WTC11 (cell line): ENCODE results near the gene IL4I1. TPM values are rescaled to one million over a fixed set of nuclear protein-coding genes. Genes with fewer than 3 reads are reported as not detected.

ENCODE experiments used
- ATAC-seq: fragments of 200-7000 bp; cut with Tn5 transposase; 2 replicates; pipeline ENCODE4 v1.10.0; 2021; ENCODE audit warnings: mild to moderate bottlenecking, moderate library complexity
- CTCF ChIA-PET: fragments of 300-600 bp; sonication (Branson Sonifier 250); formaldehyde crosslinking; loops from one replicate; lab custom pipeline; 2021; ENCODE audit warnings: antibody characterized with exemption; lab: Charles Lee
- POLR2A ChIA-PET: fragments of 350-600 bp; sonication (Branson Sonifier 250); formaldehyde crosslinking; loops from one replicate; lab custom pipeline; 2021; ENCODE audit warnings: antibody characterized with exemption; lab: Charles Lee
- DNase-seq: peaks from one replicate; pipeline ENCODE4 v3.0.0; 2021; ENCODE audit warnings: low spot score
- H3K27ac Mint-ChIP-seq: 2 replicates; pipeline ENCODE4 v1.8.0; 2021; ENCODE audit warnings: mixed read lengths
- H3K27me3 Mint-ChIP-seq: 2 replicates; pipeline ENCODE4 v1.8.0; 2021; ENCODE audit warnings: low read depth, mild to moderate bottlenecking, moderate library complexity, mixed read lengths
- H3K36me3 Mint-ChIP-seq: 2 replicates; pipeline ENCODE4 v1.8.0; 2021; ENCODE audit warnings: mixed read lengths
- H3K4me1 Mint-ChIP-seq: 2 replicates; pipeline ENCODE4 v1.8.0; 2022; ENCODE audit warnings: mixed read lengths
- H3K4me3 Mint-ChIP-seq: 2 replicates; pipeline ENCODE4 v1.8.0; 2021; ENCODE audit warnings: mild to moderate bottlenecking, moderate library complexity, mixed read lengths
- H3K9me3 Mint-ChIP-seq: 2 replicates; pipeline ENCODE4 v1.8.0; 2021; ENCODE audit warnings: mixed read lengths
- CBFB ChIP-seq: sonication (generic); formaldehyde crosslinking; IDR thresholded peaks from 2 replicates; pipeline ENCODE4 v1.8.1; 2022; ENCODE audit warnings: mild to moderate bottlenecking, low read depth, missing genetic modification reagents
- ESRRA ChIP-seq: sonication (generic); formaldehyde crosslinking; IDR thresholded peaks from 2 replicates; pipeline ENCODE4 v1.8.1; 2022; ENCODE audit warnings: mild to moderate bottlenecking, missing genetic modification reagents, borderline replicate concordance
- IRF2 ChIP-seq: sonication (generic); formaldehyde crosslinking; IDR thresholded peaks from 2 replicates; pipeline ENCODE4 v1.8.0; 2022; ENCODE audit warnings: low read depth, missing genetic modification reagents, borderline replicate concordance
- JAZF1 ChIP-seq: fragments of 250-450 bp; sonication (Bioruptor Pico); IDR thresholded peaks from 2 replicates; pipeline ENCODE4 v1.9.0; 2021; ENCODE audit warnings: moderate library complexity, mild to moderate bottlenecking, inconsistent platforms
- NFATC4 ChIP-seq: fragments of 250-450 bp; sonication (Bioruptor Pico); IDR thresholded peaks from 2 replicates; pipeline ENCODE4 v1.9.0; 2021; ENCODE audit warnings: mild to moderate bottlenecking
- NFE2L1 ChIP-seq: sonication (generic); formaldehyde crosslinking; IDR thresholded peaks from 2 replicates; pipeline ENCODE4 v1.8.1; 2023; ENCODE audit warnings: missing genetic modification reagents
- NR1H2 ChIP-seq: sonication (generic); formaldehyde crosslinking; IDR thresholded peaks from 2 replicates; pipeline ENCODE4 v1.9.0; 2021; ENCODE audit warnings: mild to moderate bottlenecking, moderate library complexity, missing genetic modification reagents
- RORB ChIP-seq: fragments of 250-450 bp; sonication (Bioruptor Pico); IDR thresholded peaks from 2 replicates; pipeline ENCODE4 v1.9.0; 2021; ENCODE audit warnings: mild to moderate bottlenecking
- TEAD1 ChIP-seq: sonication (generic); formaldehyde crosslinking; IDR thresholded peaks from 2 replicates; pipeline ENCODE4 v1.8.0; 2022; ENCODE audit warnings: mild to moderate bottlenecking, missing genetic modification reagents
- ZNF232 ChIP-seq: sonication (generic); formaldehyde crosslinking; IDR thresholded peaks from 2 replicates; pipeline ENCODE4 v1.8.0; 2022; ENCODE audit warnings: mild to moderate bottlenecking, missing genetic modification reagents
- ZNF396 ChIP-seq: fragments of 250-450 bp; sonication (Bioruptor Pico); IDR thresholded peaks from 2 replicates; pipeline ENCODE4 v1.8.0; 2021; ENCODE audit warnings: mild to moderate bottlenecking, moderate library complexity, borderline replicate concordance
- total RNA-seq: library from RNA; stranded (reverse); gene quantifications from 3 replicates; pipeline ENCODE4 v1.2.3, GENCODE V29; 2021
- TF ChIP-seq, protein P1 (sequence below): sonication (generic); formaldehyde crosslinking; IDR thresholded peaks from 2 replicates; pipeline ENCODE4 v1.8.1; 2022; ENCODE audit warnings: low read depth, missing genetic modification reagents, borderline replicate concordance
- TF ChIP-seq, protein P2 (sequence below): sonication (generic); formaldehyde crosslinking; IDR thresholded peaks from 2 replicates; pipeline ENCODE4 v1.8.1; 2022; ENCODE audit warnings: mild to moderate bottlenecking, moderate library complexity, missing genetic modification reagents
- TF ChIP-seq, protein P3 (sequence below): sonication (generic); formaldehyde crosslinking; IDR thresholded peaks from 2 replicates; pipeline ENCODE4 v1.8.0; 2022; ENCODE audit warnings: mild to moderate bottlenecking, missing genetic modification reagents
- TF ChIP-seq, protein P4 (sequence below): sonication (generic); formaldehyde crosslinking; IDR thresholded peaks from 2 replicates; pipeline ENCODE4 v1.8.1; 2022; ENCODE audit warnings: missing genetic modification reagents, borderline replicate concordance
- TF ChIP-seq, protein P5 (sequence below): fragments of 250-450 bp; sonication (Bioruptor Pico); IDR thresholded peaks from 2 replicates; pipeline ENCODE4 v1.9.0; 2021; ENCODE audit warnings: mild to moderate bottlenecking
- TF ChIP-seq, protein P6 (sequence below): sonication (generic); formaldehyde crosslinking; IDR thresholded peaks from 2 replicates; pipeline ENCODE4 v1.8.0; 2022; ENCODE audit warnings: mild to moderate bottlenecking, missing genetic modification reagents
- TF ChIP-seq, protein P7 (sequence below): fragments of 250-450 bp; sonication (Bioruptor Pico); IDR thresholded peaks from 2 replicates; pipeline ENCODE4 v1.8.0; 2021; ENCODE audit warnings: mild to moderate bottlenecking
- TF ChIP-seq, protein P8 (sequence below): fragments of 250-450 bp; sonication (Bioruptor Pico); conservative IDR thresholded peaks from 2 replicates; pipeline ENCODE4 v1.9.0; 2021; ENCODE audit warnings: mild to moderate bottlenecking

The IL4I1 gene
- total RNA-seq, 1 experiment from 2014 or later = 0.83 TPM

DNA sequence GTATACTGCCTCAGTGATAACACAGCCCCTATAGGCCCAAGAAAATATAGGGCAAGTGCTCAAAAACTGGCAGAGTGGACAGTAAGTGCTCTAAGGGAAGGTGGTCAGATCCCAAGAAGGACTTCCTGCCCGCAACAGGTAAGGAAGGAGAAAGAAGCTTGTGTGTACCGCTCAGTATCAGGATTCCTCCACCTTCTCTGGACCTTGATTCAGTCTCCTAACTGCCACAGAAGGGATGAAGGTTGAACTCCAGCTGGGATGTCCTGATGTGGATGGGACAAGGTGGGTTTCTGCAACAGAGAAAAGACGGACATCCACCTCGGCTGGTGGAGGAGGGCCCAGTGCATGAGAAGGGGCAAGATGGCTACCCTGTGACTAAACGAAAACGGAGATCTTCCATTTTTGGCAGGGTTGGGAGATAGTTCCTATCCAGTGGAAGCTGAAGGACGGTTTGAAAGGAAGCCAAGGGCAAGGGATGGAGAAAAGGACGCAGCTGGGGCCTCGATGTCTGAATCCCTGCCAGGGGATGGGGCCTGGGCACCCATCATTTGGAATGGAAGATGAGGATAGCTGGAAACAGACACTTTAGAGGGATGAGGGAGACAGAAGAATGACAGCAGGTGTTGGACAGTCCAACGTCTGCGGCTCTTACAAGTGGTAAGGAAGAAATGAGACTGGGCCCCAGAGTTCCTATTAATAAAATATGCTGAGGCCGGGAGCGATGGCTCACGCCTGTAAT is 31.0 kb upstream of the IL4I1 start (continued):
- TF ChIP-seq, protein P1, sequence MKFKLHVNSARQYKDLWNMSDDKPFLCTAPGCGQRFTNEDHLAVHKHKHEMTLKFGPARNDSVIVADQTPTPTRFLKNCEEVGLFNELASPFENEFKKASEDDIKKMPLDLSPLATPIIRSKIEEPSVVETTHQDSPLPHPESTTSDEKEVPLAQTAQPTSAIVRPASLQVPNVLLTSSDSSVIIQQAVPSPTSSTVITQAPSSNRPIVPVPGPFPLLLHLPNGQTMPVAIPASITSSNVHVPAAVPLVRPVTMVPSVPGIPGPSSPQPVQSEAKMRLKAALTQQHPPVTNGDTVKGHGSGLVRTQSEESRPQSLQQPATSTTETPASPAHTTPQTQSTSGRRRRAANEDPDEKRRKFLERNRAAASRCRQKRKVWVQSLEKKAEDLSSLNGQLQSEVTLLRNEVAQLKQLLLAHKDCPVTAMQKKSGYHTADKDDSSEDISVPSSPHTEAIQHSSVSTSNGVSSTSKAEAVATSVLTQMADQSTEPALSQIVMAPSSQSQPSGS (CRISPR knock-in tag) = no peak
- no peak for TF ChIP-seq TEAD1 (CRISPR knock-in tag)

DNA sequence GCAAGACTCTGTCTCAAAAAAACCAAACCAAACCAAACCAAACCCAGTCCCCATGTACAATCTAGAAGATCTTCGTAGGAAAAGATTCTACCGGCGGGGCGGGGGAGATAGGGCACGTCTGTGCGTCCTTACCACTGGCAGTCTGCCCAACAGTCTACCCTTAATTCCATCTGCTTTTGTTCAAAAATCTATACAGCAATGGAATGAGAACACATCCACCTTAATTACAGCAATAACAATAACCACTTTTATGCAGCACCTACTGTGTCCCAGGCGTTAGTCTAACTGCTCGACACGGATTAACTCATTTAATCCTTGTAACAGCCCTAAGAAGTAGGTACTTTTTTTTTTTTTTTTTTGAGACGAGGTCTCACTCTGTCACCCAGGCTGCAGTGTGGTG is 29.8 kb upstream of the IL4I1 start:
- H3K36me3 Mint-ChIP-seq = peaks cover 31% of the 10 kb centered on the region
- CTCF ChIA-PET = no interaction called here
- H3K4me1 Mint-ChIP-seq = peaks cover 40% of the 10 kb centered on the region
- POLR2A ChIA-PET = no interaction called here
- DNase-seq (no peak), ATAC-seq (no peak)
- peaks cover 4% of the 10 kb centered on the region; the same call in 1 of the 2 replicates for H3K27me3 Mint-ChIP-seq
- H3K27ac Mint-ChIP-seq = no peak overlapping the region
- no peak for TF ChIP-seq ZNF396 (CRISPR knock-in tag)
- TF ChIP-seq, protein P2, sequence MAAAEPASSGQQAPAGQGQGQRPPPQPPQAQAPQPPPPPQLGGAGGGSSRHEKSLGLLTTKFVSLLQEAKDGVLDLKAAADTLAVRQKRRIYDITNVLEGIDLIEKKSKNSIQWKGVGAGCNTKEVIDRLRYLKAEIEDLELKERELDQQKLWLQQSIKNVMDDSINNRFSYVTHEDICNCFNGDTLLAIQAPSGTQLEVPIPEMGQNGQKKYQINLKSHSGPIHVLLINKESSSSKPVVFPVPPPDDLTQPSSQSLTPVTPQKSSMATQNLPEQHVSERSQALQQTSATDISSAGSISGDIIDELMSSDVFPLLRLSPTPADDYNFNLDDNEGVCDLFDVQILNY = no peak
- TF ChIP-seq, protein P3, sequence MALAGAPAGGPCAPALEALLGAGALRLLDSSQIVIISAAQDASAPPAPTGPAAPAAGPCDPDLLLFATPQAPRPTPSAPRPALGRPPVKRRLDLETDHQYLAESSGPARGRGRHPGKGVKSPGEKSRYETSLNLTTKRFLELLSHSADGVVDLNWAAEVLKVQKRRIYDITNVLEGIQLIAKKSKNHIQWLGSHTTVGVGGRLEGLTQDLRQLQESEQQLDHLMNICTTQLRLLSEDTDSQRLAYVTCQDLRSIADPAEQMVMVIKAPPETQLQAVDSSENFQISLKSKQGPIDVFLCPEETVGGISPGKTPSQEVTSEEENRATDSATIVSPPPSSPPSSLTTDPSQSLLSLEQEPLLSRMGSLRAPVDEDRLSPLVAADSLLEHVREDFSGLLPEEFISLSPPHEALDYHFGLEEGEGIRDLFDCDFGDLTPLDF (CRISPR knock-in tag) = no peak
- TF ChIP-seq IRF2 (CRISPR knock-in tag) = no peak
- TF ChIP-seq, protein P4, sequence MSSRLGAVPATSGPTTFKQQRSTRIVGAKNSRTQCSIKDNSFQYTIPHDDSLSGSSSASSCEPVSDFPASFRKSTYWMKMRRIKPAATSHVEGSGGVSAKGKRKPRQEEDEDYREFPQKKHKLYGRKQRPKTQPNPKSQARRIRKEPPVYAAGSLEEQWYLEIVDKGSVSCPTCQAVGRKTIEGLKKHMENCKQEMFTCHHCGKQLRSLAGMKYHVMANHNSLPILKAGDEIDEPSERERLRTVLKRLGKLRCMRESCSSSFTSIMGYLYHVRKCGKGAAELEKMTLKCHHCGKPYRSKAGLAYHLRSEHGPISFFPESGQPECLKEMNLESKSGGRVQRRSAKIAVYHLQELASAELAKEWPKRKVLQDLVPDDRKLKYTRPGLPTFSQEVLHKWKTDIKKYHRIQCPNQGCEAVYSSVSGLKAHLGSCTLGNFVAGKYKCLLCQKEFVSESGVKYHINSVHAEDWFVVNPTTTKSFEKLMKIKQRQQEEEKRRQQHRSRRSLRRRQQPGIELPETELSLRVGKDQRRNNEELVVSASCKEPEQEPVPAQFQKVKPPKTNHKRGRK = no peak
- no peak for TF ChIP-seq NFATC4 (CRISPR knock-in tag)
- TF ChIP-seq TEAD1 (CRISPR knock-in tag) = no peak
- TF ChIP-seq CBFB (CRISPR knock-in tag) = no peak
- TF ChIP-seq ZNF232 (CRISPR knock-in tag) = no peak
- TF ChIP-seq, protein P5, sequence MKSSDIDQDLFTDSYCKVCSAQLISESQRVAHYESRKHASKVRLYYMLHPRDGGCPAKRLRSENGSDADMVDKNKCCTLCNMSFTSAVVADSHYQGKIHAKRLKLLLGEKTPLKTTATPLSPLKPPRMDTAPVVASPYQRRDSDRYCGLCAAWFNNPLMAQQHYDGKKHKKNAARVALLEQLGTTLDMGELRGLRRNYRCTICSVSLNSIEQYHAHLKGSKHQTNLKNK (CRISPR knock-in tag) = no peak
- TF ChIP-seq JAZF1 = no peak
- TF ChIP-seq, protein P6, sequence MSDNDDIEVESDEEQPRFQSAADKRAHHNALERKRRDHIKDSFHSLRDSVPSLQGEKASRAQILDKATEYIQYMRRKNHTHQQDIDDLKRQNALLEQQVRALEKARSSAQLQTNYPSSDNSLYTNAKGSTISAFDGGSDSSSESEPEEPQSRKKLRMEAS = no peak
- no peak for TF ChIP-seq NFE2L1
- TF ChIP-seq NR1H2 = no peak
- TF ChIP-seq, protein P7, sequence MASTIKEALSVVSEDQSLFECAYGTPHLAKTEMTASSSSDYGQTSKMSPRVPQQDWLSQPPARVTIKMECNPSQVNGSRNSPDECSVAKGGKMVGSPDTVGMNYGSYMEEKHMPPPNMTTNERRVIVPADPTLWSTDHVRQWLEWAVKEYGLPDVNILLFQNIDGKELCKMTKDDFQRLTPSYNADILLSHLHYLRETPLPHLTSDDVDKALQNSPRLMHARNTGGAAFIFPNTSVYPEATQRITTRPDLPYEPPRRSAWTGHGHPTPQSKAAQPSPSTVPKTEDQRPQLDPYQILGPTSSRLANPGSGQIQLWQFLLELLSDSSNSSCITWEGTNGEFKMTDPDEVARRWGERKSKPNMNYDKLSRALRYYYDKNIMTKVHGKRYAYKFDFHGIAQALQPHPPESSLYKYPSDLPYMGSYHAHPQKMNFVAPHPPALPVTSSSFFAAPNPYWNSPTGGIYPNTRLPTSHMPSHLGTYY (CRISPR knock-in tag) = no peak
- no peak for TF ChIP-seq ESRRA (CRISPR knock-in tag)
- TF ChIP-seq RORB (CRISPR knock-in tag) = no peak
- TF ChIP-seq, protein P8, sequence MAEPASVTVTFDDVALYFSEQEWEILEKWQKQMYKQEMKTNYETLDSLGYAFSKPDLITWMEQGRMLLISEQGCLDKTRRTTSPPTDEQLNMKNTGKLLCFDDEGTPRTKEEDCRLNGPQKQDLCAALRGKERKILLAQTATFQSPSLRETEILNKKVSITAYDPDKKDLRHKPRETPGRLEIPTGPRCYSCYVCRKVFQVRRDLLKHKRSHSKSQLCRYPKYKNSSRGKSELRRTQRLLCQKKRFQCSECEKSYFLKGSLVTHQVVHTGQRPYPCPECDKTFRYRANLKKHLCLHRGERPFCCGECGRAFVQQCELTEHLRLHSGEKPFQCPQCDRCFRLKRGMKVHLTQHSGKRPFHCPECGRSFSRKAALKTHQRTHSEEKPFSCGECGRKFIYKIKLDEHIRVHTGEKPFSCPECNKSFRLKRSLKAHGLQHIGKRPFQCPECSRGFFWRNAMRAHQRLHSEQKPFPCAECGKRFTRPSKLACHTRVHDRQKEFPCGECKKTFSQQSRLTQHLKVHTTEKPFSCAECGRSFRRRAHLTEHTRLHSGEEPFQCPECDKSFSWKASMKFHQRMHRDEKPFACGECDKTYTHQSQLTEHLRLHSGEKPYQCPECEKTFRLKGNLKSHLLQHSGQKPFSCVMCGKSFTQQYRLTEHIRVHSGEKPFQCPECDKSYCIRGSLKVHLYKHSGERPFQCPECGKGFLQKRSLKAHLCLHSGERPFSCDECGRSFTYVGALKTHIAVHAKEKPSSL (CRISPR knock-in tag) = no peak
- no peaks in the 10 kb centered on the region for H3K9me3 Mint-ChIP-seq
- H3K4me3 Mint-ChIP-seq = no peak overlapping the region
